CD4-positive, alpha-beta T cell (primary cell): ENCODE data around the gene THAP2. TPM values are rescaled to one million over a fixed set of nuclear protein-coding genes. Genes with fewer than 3 reads are reported as not detected.

Source experiments
- ATAC-seq: fragments of 200-7000 bp; cut with Tn5 transposase; one replicate; pipeline ENCODE4 v1.10.0; 2022; ENCODE audit warnings: mild to moderate bottlenecking; ENCODE audit not compliant: poor library complexity
- CTCF ChIA-PET: fragments of 350-600 bp; sonication (Branson Sonifier 250); formaldehyde crosslinking; loops from one replicate; lab custom pipeline; 2021; ENCODE audit warnings: antibody characterized with exemption, inconsistent platforms; lab: Charles Lee
- POLR2A ChIA-PET: fragments of 350-600 bp; sonication (Branson Sonifier 250); formaldehyde crosslinking; loops from one replicate; lab custom pipeline; 2021; ENCODE audit warnings: antibody characterized with exemption, inconsistent platforms; lab: Charles Lee
- DNase-seq, 14 experiments: peaks; one replicate each; pipeline ENCODE4 v3.0.0-alpha.2; 2013 to 2020; ENCODE audit warnings: mixed read lengths in 2 of 14
- H3K27ac ChIP-seq, 2 donors: one replicate each; pipeline versions ENCODE4 v1.5.1 to v1.7.0; 2013; ENCODE audit warnings: low read length in 2 of 2, low read depth in 1 of 2, mild to moderate bottlenecking in 1 of 2
- H3K27me3 ChIP-seq, 2 experiments: 1 replicate in 1 of 2; 2 replicates in 1 of 2; pipeline versions ENCODE4 v1.6.1 to v1.7.0; 2013; ENCODE audit warnings: low read length in 2 of 2, control low read depth in 1 of 2, mild to moderate bottlenecking in 1 of 2, moderate library complexity in 1 of 2; ENCODE audit not compliant: insufficient read depth in 2 of 2, control insufficient read depth in 1 of 2
- H3K36me3 ChIP-seq: one replicate; pipeline ENCODE4 v1.6.1; 2013; ENCODE audit warnings: low read length, control low read depth; ENCODE audit not compliant: insufficient read depth
- H3K4me1 ChIP-seq: one replicate; pipeline ENCODE4 v1.6.1; 2013; ENCODE audit warnings: low read length, control low read depth; ENCODE audit not compliant: insufficient read depth
- H3K4me3 ChIP-seq: one replicate; pipeline ENCODE4 v1.5.1; 2013; ENCODE audit warnings: mild to moderate bottlenecking, low read length, moderate library complexity
- H3K9me3 ChIP-seq, 2 experiments: 1 replicate in 1 of 2; 2 replicates in 1 of 2; pipeline versions ENCODE4 v1.6.1 to v1.7.0; 2013; ENCODE audit warnings: low read length in 2 of 2, mild to moderate bottlenecking in 2 of 2, control low read depth in 1 of 2, moderate library complexity in 1 of 2; ENCODE audit not compliant: control insufficient read depth in 1 of 2, insufficient read depth in 1 of 2
- H3K27ac Mint-ChIP-seq: one replicate; pipeline ENCODE4 v1.8.0; 2020; ENCODE audit warnings: mixed read lengths
- H3K27me3 Mint-ChIP-seq: one replicate; pipeline ENCODE4 v1.8.0; 2021; ENCODE audit warnings: mixed read lengths
- H3K36me3 Mint-ChIP-seq: one replicate; pipeline ENCODE4 v1.8.0; 2021; ENCODE audit warnings: low read depth, mixed read lengths
- H3K4me1 Mint-ChIP-seq: one replicate; pipeline ENCODE4 v1.8.0; 2021; ENCODE audit warnings: low read depth, mixed read lengths
- H3K4me3 Mint-ChIP-seq: one replicate; pipeline ENCODE4 v1.8.0; 2020; ENCODE audit warnings: mild to moderate bottlenecking, mixed read lengths
- H3K9me3 Mint-ChIP-seq: one replicate; pipeline ENCODE4 v1.8.0; 2020; ENCODE audit warnings: mixed read lengths
- intact Hi-C, 2 experiments: fragments of 100-400 bp; cut with DNase I in 1 of 2; cut with micrococcal nuclease in 1 of 2; formaldehyde crosslinking; loops; one replicate each; pipeline versions ENCODE4 v1.15.1 to v1.9.0; 2023 to 2025; cut with DNase I, micrococcal nuclease
- total RNA-seq, 174 experiments: library from RNA in 2 of 174; stranded (reverse) in 2 of 174; gene quantifications; one replicate each; pipeline ENCODE4 v1.2.3 and lab custom pipeline; 2021 to 2026
- TF ChIP-seq, protein P1 (sequence below): fragments of 200-600 bp; IDR thresholded peaks from one replicate; pipeline ENCODE4 v1.8.0; 2022; ENCODE audit warnings: antibody characterized with exemption, mild to moderate bottlenecking

THAP2 gene
- total RNA-seq, 2 experiments from 2014 or later = 12.1 to 12.6 TPM

DNA sequence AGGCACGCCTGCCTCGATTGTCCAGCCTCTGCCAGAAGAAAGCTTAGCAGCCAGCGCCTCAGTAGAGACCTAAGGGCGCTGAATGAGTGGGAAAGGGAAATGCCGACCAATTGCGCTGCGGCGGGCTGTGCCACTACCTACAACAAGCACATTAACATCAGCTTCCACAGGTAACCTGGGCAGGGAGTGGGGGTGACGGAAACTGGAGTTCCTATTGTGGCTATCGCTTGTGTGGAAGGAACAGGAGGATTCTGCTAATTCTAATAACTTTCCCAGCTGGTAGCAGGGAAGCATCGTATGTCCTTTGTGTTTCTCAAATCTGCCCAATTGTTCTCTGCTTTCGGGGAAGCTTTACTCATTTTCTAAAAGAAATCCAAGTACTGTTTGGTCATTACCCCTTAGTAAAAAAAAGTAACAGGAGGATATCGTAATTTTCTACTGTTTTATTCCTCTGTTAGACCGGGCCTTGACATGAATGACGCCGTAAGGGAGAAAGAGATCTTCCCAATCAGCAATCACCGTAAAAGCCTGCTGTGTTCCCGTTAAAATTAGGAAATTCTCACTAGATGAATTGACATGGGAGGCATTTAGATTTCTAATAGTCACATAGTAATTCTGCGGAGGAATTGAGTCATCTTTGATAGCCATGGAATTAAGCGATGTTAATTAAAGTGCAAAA, 449 bp downstream of the THAP2 start:
- Histone ChIP-seq H3K27me3 (no peaks in the 10 kb centered on the region), H3K4me3 (peak overlapping the region; percentile 91), H3K9me3 (no peaks in the 10 kb centered on the region), H3K4me1 (peaks cover 17% of the 10 kb centered on the region), H3K36me3 (peaks cover 8% of the 10 kb centered on the region), H3K27ac (peak overlapping the region; percentile 98)
- ChIA-PET POLR2A (interaction anchor here (0.7 to 8.4 kb wide), 24 partner anchors 8 to 1421 kb away, joined by 3 to 312 read pairs (median 6); partner anchors contain the start of genes CNOT2, RAB21, TBC1D15 and TMEM19), CTCF (interaction anchor here (1.6 to 4.4 kb wide), 4 partner anchors 21 to 90 kb away, joined by 7 to 52 read pairs (median 11); partner anchors contain the start of genes RAB21 and TMEM19)
- Mint-ChIP-seq H3K36me3 (peaks cover 39% of the 10 kb centered on the region), H3K9me3 (no peaks in the 10 kb centered on the region), H3K27me3 (no peaks in the 10 kb centered on the region), H3K4me1 (peaks cover 49% of the 10 kb centered on the region), H3K4me3 (peak overlapping the region; percentile 99), H3K27ac (peak overlapping the region; percentile 97)
- intact Hi-C loops = loop anchor here (1.0 to 10.0 kb wide), 6 partner anchors 83 to 1300 kb away; partner anchors contain the start of genes KCNMB4 (in 1 of the 2), RAB21 (in 1 of the 2) and TBC1D15 (in 1 of the 2)
- peak; percentile 17 for ATAC-seq
- TF ChIP-seq, protein P1, sequence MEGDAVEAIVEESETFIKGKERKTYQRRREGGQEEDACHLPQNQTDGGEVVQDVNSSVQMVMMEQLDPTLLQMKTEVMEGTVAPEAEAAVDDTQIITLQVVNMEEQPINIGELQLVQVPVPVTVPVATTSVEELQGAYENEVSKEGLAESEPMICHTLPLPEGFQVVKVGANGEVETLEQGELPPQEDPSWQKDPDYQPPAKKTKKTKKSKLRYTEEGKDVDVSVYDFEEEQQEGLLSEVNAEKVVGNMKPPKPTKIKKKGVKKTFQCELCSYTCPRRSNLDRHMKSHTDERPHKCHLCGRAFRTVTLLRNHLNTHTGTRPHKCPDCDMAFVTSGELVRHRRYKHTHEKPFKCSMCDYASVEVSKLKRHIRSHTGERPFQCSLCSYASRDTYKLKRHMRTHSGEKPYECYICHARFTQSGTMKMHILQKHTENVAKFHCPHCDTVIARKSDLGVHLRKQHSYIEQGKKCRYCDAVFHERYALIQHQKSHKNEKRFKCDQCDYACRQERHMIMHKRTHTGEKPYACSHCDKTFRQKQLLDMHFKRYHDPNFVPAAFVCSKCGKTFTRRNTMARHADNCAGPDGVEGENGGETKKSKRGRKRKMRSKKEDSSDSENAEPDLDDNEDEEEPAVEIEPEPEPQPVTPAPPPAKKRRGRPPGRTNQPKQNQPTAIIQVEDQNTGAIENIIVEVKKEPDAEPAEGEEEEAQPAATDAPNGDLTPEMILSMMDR = no peak
- DNase-seq = no peak

DNA sequence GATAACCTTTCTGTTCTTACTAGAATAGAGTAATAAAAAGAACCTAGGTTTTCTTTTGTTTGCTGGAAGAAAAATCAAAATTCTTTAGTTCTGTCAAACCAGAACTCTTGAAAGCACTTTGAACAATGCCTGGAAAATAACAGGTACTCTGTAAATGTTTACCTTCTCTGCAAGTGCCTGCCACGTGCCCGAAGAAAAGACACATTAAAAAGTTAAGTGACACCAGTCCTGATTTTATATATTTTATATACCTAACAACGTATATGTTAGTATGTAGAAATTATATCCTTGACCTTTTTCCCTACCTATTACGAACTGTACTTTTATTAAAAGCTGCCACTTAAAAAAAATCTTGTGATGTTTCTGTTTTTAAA, 976 bp downstream of the THAP2 start:
- peak overlapping the region; percentile 97 for H3K27ac Mint-ChIP-seq
- Histone ChIP-seq H3K4me3 (peak overlapping the region; percentile 91), H3K9me3 (no peaks in the 10 kb centered on the region), H3K4me1 (peaks cover 17% of the 10 kb centered on the region), H3K27ac (peak overlapping the region; percentile 98), H3K36me3 (peaks cover 3% of the 10 kb centered on the region), H3K27me3 (no peaks in the 10 kb centered on the region)
- peaks cover 47% of the 10 kb centered on the region for H3K4me1 Mint-ChIP-seq
- H3K4me3 Mint-ChIP-seq = peak overlapping the region; percentile 99
- peaks cover 36% of the 10 kb centered on the region for H3K36me3 Mint-ChIP-seq
- intact Hi-C loops = loop anchor here (2.0 to 10.0 kb wide), 4 partner anchors 84 to 1300 kb away; partner anchors contain the start of genes KCNMB4 (in 1 of the 2), RAB21 (in 1 of the 2) and TBC1D15 (in 1 of the 2)
- TF ChIP-seq, protein P1 = no peak
- H3K27me3 Mint-ChIP-seq = no peaks in the 10 kb centered on the region
- ChIA-PET POLR2A (interaction anchor here (1.4 to 8.4 kb wide), 7 partner anchors 12 to 175 kb away, joined by 4 to 312 read pairs (median 16); partner anchors contain the start of genes TBC1D15 and TMEM19), CTCF (interaction anchor here (4.4 kb wide), 1 partner anchor 20 kb away, joined by 52 read pairs; the partner anchor contains the start of gene TMEM19)
- ATAC-seq = no peak
- DNase-seq = no peak
- H3K9me3 Mint-ChIP-seq = no peaks in the 10 kb centered on the region

DNA sequence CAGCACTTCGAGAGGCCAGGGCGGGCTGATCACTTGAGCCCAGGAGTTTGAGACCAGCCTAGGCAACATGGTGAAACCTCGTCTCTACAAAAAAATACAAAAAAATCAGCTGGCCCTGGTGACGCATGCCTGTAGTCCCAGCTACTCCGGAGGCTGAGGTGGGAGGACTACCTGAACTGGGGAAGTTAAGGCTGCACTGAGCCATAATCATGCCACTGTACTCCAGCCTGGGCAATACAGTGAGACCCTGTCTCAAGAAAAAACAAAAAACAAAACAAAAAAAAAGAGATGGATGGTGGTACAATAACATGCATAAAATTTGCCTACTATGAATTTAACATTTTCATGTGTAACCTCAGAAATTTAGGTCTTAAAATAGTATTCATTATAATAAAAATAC, 2.2 kb downstream of the THAP2 start:
- TF ChIP-seq, protein P1 = no peak
- Mint-ChIP-seq H3K4me1 (peaks cover 50% of the 10 kb centered on the region), H3K27me3 (no peaks in the 10 kb centered on the region), H3K4me3 (no peak overlapping the region), H3K27ac (peak overlapping the region; percentile 97), H3K36me3 (peaks cover 36% of the 10 kb centered on the region), H3K9me3 (no peaks in the 10 kb centered on the region)
- H3K27ac ChIP-seq = peak overlapping the region in 1 of 2 donors; percentile 98
- H3K36me3 ChIP-seq = no peaks in the 10 kb centered on the region
- no peaks in the 10 kb centered on the region for H3K27me3 ChIP-seq
- intact Hi-C loops = loop anchor here in 1 of 2 experiments (1.0 to 10.0 kb wide), 2 partner anchors 18 to 1301 kb away; partner anchors contain the start of gene KCNMB4
- no peak overlapping the region for H3K4me3 ChIP-seq
- H3K4me1 ChIP-seq = peaks cover 10% of the 10 kb centered on the region
- no peak for ATAC-seq
- no peak for DNase-seq
- no peaks in the 10 kb centered on the region for H3K9me3 ChIP-seq
- ChIA-PET POLR2A (interaction anchor here (8.4 kb wide), 1 partner anchor 20 kb away, joined by 312 read pairs; the partner anchor contains the start of gene TMEM19), CTCF (no interaction called here)
